HPDE6-E6E7 (cell line): ENCODE measurements around the gene RAPGEF4.
"Not testable (repeated sequence)": the region's sequence is repeated elsewhere in the genome, so short reads cannot be mapped to it uniquely, and the experiment has no call there.

Source experiments
- DNase-seq: peaks from one replicate; pipeline ENCODE4 v3.0.0; 2011; ENCODE audit warnings: missing footprints; ENCODE audit errors: extremely low spot score

Gene RAPGEF4

GRCh38 chr2:173093617-173094016, 358.0 kb downstream of the RAPGEF4 start:
- not testable (repeated sequence) for DNase-seq

- no peak for DNase-seq
Measured at GRCh38 chr2:173094731-173095130, 359.1 kb downstream of the RAPGEF4 start.

GRCh38 chr2:173095356-173095755, 359.7 kb downstream of the RAPGEF4 start:
- DNase-seq, result no peak

DNA sequence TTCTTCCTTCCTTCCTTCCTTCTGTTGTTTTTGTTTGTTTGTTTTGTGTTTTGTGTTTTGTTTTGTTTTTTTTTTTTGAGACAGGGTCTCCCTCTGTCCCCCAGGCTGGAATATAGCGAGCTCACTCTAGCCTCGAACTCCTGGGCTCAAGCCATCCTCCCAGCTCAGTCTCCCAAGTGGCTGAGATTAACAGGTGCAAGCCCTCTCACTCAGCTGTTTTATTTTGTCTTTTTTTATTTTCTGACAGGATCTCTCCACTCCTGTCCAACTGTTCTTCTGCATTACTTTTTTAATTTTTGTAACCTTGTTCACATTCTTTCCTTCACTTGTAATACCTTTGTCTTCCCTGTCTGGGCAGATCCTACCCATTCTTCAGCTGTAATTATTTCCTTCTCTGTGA, 363.6 kb downstream of the RAPGEF4 start:
- no peak for DNase-seq

GRCh38 chr2:173099804-173100203, 364.2 kb downstream of the RAPGEF4 start:
- DNase-seq, result no peak

DNA sequence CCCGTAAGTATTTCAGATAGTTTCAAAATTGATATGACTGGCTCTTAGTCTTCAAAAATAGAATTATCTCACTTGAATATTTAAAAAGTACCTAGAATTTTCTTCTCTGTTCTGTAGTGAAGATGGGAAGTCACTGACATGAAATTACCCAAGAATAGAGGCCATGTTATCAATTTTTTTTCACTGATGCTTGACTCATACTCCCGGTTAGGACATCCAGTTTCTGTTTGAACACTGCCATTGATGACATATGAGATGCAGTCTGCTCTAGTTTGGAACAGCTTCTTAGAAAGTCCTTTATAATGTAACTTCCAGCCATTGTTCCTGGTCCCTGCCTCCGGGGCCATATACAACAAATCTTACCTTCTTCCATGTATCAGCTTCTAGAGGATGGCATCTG, 366.0 kb downstream of the RAPGEF4 start:
- DNase-seq, result peak; percentile 41
